IPS-18c (cell line): ENCODE results near the gene FOXRED1.
"Not testable (repeated sequence)": the region's sequence is repeated elsewhere in the genome, so short reads cannot be mapped to it uniquely, and the experiment has no call there.

Experiments
- H3K4me3 ChIP-seq: 2 replicates; pipeline ENCODE4 v1.7.0; 2013; ENCODE audit warnings: low read depth, mild to moderate bottlenecking, low read length, moderate library complexity; ENCODE audit not compliant: insufficient read depth
- H3K9me3 ChIP-seq: one replicate; pipeline ENCODE4 v1.6.1; 2013; ENCODE audit warnings: mild to moderate bottlenecking, low read length, moderate library complexity; ENCODE audit not compliant: control insufficient read depth, insufficient read depth

Gene FOXRED1

DNA sequence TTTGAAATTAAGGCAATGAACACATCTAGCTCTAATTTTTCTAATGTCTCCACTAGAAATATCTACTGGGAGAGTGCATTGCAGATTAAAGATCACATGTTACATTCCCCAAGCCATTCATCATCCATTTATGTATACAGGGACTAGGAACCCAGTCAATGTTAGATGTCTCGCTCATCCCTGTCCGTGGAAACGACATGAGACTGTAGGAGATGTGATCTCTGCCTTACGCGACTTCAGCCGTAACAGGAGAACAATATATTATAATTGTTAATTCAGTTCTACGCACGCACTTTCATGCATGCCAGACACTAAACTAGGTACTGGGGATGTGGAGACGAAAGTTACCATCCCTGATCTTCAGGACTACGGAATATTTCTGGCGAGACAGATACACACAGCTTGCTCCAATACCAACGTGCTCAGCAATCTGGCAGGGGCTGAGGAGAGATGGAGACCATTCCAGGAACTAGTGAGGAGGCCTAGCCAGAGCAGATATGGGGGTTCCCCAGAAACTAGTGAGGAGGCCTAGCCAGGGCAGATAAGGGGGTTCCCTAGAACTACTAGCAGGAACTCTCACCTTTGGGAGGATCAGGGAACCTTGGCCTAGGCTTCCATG lies 35.6 kb downstream of the FOXRED1 start:
- Histone ChIP-seq H3K9me3 (peaks cover 2% of the 10 kb centered on the region), H3K4me3 (peak overlapping the region; percentile 81; the same call in 1 of the 2 replicates)

DNA sequence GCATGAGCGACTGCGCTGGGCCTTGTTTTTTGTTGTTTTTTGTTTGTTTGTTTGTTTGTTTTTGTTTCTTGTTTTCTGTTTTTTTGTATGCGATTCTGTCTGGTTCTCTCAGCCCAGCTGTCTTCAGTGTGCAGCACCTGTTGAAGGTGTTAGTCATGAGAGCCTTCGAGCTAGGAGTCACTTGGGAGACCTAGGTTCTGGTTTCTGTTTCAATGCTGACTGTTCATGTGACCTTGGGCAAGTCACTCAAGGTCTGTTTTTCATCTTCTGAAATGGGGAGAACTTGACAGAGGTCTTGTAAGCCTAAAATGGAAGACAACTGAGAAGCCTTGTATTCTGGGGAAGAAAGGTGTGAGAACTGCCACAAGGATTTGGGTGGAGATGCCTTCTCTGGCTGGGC lies 36.7 kb downstream of the FOXRED1 start:
- Histone ChIP-seq H3K4me3 (no peak overlapping the region), H3K9me3 (no peaks in the 10 kb centered on the region)

DNA sequence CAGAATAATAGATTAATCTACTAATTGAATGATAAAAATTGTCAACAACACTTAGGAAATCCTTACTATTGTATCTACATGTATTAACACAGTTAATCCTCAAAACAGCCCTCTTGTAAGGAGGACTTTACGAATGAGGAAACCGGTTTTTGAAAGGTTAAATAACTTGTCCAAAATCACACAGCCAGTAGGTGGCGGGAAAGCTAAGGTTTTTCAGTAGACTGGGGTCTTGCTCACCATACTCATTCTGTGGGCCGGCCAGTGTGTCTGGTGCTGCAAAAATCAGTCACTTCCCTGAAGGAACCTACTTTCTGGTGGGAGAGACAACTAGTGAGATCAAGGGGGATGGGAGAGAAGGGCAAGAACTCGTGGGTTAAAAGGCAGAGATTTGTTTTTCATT lies 38.8 kb downstream of the FOXRED1 start:
- Histone ChIP-seq H3K4me3 (no peak overlapping the region), H3K9me3 (no peaks in the 10 kb centered on the region)

DNA sequence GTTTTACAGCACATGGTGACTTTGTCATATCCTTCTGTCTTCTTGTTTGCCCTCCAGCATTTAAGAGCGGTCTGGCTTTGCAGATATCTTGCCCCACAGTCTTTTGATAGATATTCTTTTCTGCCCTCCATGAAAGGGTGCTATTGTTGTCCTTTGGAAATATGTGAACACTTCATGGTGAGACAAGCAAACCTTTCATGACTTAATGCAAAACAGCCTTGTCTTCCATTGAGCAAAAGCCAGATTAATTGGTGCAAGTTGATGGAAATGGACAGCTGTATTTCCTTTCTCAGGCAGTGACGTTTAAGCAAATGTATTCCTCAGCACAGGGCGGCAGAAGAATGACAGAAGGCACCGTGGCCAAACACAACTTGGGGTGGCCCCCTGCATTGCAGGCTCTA lies 39.3 kb downstream of the FOXRED1 start:
- Histone ChIP-seq H3K4me3 (no peak overlapping the region), H3K9me3 (no peaks in the 10 kb centered on the region)

DNA sequence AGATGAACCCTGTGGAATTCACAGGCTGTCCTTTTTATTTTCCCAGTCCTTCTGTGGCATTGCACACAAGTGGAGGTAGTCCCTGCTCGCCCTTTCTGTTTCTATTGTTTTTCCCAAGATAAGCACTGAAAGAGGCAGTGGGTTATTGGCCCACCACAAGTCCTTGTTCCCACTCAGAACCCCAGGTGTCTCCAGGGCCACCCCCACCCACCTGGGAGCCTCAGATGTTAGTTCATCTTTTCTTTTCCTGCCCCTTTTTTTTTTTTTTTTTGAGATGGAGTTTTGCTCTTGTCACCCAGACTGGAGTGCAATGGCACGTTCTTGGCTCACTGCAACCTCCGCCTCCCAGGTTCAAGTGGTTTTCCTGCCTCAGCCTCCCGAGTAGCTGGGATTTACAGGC lies 39.8 kb downstream of the FOXRED1 start:
- not testable (repeated sequence) for H3K9me3 ChIP-seq, H3K4me3 ChIP-seq

DNA sequence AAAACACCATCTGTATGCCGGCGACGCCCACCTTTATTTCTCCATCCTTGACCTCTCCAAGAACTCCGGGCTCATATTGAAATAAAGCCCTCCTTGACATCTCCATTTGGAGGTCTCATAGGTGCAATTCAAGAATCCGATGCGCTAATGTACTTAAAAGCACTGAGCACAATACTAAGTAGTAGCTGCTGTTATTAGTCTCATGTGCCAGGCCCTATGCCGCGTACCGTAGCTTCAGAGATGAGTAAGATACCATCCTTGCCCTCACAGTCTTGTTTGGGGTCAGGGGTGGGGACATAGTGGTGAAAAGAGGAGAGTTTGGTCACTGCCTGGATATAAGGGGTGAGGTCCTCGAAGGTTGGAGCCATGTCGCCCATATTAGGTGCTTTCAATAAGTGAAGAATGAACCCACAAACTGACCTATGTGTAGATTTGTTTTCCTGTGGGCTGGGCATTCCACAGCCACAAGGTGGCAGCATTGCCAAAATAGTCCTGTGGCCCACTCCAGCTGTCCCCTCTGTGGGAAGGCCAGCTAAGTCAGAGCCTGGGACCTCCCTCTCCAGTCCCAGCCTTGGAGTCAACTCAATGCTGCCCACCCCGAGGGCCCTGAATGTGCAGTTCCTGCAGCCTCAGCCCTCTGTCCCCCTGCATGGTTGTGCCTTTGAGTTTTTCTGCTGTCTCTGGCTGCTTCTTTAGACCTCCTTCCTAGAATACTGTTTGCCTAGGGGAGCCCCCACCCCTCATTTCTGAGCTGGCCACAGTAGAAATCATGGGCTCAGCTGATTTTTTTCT lies 41.4 kb downstream of the FOXRED1 start:
- no peak overlapping the region for H3K4me3 ChIP-seq
- no peaks in the 10 kb centered on the region for H3K9me3 ChIP-seq

DNA sequence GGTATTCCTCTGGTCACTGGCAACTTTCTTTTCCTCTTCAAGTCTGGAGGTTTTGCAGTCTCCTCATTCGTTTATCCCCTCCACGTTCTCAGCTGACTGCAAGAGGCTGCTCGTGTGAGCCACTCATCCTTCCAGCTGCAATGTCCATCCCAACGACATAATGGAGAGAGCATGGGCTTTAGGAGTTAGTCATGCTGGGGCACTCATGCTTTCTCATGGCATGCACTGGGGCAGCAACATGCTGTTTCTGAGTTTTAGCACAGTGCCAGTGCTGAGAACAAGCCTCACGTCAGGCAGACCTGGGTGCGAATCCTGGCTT lies 42.0 kb downstream of the FOXRED1 start:
- no peaks in the 10 kb centered on the region for H3K9me3 ChIP-seq
- no peak overlapping the region for H3K4me3 ChIP-seq

DNA sequence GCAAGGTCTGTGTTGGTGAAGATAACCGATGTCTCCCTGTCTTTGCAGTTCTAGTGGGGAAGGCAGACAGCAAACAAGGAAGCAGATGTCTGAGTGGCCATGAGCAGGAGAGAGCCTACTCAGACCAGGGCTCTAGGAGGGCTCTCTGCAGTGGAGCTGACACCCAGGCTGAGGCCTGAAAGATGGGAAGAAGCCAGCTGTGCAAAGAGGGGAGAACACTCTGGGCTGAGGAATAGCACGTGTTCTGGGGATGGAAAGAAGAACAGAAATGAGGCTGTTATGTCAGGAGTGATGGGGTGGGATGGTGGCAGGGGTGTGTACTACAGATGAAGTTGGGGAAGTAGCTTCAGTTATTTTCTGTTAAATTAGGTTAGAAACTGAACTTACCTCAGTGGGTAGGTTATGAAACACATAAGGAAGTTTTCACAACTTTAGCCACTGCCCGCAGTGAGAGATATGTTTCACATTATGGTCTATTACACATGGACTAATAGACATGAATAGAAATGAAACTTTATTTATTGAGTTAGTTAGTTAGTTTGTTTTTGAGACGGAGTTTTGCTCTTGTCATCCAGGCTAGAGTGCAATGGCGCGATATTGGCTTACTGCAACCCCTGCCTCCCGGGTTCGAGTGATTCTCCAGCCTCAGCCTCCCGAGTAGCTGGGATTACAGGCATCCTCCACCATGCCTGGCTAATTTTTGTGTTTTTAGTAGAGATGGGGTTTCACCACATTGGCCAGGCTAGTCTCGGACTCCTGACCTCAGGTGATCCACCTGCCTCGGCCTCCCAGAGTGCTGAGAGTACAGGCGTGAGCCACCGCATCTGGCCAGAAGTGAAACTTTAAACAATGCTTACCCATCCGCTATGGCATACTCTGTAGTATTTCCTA lies 42.7 kb downstream of the FOXRED1 start:
- Histone ChIP-seq H3K9me3 (no peaks in the 10 kb centered on the region), H3K4me3 (no peak overlapping the region)

DNA sequence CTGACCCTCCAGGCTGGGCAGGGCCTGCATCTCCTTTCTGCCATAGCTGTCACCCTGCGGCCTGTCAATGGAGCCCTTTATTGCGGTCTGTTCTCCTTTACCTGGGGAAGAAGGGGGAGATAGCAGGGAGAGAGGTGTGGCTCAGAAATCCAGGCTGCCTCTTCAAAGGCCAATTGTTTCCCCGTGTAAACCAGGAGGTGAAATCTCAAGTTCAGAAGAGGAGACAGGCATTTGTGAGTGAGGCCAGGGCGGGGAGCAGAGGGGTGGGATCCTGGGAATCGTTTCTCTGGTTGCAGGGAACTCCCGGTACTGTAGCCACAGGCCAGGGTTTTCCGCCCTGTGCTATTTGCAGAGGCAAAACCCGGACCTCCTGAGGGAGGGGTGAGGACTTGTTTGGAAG lies 44.0 kb downstream of the FOXRED1 start:
- Histone ChIP-seq H3K4me3 (no peak overlapping the region), H3K9me3 (no peaks in the 10 kb centered on the region)

DNA sequence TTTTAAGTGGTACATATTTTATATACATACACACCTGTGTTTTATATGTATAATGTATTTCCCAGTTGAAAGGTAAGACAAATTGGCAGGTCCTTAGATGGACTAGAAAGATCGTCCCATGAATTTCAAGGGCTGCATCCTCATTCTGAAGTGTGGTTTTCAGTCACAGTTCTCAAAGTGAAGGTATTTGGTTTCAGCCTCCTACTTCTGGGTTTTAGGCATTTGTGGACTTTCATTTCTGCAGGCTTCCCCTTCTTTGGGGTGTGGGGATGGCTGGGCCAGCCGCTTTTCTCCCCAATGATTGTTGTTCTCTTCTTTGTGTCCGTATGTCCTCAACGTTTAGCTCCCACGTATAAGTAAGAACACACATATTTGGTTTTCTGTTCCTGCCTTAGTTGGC lies 44.9 kb downstream of the FOXRED1 start:
- Histone ChIP-seq H3K4me3 (no peak overlapping the region), H3K9me3 (no peaks in the 10 kb centered on the region)

DNA sequence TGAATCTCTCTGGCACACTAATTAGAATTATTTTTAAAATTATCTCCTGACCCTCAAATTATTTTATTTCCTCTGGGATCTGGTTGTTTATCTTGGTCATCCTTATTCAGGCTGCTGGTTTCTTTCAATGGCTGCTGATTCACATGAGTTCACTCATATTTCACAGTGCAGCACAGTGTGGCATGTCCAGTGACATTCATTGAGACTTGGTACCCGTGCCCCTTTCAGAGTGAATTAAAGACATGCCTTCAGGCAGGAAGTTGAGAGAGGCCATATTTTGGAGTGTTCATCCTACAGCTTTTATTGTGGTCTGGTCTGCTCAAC lies 48.4 kb downstream of the FOXRED1 start:
- Histone ChIP-seq H3K4me3 (no peak overlapping the region), H3K9me3 (no peaks in the 10 kb centered on the region)

DNA sequence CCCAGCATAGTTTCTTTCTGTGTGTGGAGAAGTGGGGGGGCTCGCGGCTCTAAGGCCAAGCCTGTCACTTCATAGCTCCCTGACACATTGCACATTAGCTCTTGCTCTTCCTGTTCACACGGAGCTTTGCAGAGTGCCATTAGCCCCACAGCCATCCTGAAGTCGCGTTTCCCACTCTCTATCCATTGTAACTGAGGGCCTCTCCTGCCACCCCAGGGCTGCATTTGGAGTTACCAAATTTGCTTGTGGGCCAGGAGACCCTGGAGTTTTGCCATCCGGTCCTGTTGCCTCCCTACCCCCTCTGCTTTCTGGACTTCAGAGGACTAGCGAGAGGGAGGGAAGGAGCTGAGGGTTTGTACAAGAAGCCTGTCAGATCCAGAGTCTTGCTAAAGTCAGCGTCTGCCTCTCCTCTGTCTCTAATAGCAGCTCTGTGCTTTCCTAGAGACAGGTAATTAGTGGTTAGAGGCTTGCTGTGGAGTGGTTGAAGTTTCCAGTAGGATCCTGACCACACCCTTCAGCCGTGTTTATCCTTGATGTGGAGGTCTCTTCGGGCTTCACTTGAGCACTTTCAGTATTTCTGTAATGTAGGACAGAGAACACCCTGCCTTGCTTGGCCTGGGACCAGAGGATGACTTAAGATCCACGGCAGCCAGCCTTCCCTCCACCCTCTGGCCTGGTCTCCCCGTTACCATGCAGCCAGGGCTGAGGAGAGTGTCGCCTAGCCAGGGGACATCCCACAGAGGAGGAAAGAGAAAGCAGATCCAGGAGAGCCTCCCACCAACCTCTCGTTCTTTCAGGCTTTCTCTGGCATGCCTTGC lies 49.0 kb downstream of the FOXRED1 start:
- Histone ChIP-seq H3K4me3 (no peak overlapping the region), H3K9me3 (no peaks in the 10 kb centered on the region)

DNA sequence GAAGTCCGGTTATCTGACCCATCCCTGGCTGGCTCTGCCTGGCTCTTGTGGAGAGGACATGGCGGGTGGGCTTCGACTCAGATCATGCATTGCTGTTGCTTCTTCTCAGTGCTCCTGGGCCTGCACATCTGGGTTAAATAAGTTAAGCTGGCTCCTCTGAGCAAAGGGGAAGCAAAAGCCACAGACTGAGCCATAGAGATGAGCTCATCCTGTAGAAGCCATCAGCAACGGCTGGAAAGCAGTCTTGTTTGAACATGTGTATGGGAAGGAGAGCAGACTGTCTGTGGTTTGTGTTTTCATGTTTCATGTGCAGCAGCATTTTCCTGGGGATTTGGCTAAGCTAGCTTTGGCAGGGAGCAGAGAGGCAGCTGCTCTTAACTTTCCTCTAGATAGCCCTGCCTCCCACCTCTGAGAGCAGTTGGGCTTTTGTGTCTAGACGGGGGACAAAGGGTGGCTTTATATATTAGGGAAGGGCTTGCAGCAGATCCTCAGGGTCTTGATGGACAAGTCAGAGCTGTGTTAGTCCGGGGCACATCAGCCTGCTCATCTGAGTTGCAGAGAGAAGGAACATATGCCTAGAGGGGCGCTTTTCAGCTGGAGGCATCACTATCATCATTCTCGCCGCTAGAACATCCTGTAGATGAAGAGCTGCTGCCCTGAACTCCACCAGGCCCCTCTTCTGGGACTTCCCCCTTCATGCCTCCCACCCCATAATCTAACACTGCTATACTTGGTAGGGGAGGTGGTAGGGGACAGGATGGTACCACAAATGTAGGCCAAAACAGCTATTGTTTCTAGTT lies 49.8 kb downstream of the FOXRED1 start:
- Histone ChIP-seq H3K4me3 (no peak overlapping the region), H3K9me3 (no peaks in the 10 kb centered on the region)

DNA sequence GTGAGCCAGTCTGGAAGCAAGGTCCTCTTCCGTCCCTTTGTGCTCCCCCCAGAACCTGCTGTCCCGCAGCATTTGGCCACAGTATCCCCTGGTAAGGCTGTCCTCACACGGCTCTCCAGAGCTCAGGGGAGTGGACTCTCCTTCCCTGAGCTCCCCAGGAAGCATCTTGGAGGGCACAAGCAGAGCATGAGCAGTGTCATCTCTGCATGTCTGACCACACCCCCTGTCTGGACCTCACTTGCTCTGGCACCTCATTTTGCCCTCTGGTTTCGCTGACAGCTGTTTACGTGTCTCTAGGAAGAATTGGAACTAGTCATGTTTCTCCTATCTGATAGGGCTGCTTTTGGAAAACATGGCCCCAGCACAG lies 50.4 kb downstream of the FOXRED1 start:
- Histone ChIP-seq H3K9me3 (no peaks in the 10 kb centered on the region), H3K4me3 (no peak overlapping the region)

DNA sequence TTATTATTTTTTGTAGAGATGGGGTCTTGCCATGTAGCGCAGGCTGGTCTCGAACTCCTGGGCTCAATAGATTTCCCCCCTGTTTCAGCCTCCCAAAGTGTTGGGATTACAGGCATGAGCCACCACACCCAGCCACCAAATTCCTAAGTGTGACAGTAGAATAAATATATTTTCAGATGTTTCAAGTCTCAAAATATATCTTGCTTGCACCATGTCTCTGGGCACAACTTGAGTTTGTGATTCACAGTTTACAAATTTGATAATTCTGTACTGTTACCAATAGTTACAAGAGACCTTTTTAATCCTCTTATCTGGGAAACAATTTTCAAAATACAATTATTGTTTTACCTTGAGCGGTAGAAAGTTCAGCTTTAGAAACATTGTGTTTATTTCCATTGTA lies 54.0 kb downstream of the FOXRED1 start:
- H3K9me3 ChIP-seq = no peaks in the 10 kb centered on the region
- H3K4me3 ChIP-seq = no peak overlapping the region

DNA sequence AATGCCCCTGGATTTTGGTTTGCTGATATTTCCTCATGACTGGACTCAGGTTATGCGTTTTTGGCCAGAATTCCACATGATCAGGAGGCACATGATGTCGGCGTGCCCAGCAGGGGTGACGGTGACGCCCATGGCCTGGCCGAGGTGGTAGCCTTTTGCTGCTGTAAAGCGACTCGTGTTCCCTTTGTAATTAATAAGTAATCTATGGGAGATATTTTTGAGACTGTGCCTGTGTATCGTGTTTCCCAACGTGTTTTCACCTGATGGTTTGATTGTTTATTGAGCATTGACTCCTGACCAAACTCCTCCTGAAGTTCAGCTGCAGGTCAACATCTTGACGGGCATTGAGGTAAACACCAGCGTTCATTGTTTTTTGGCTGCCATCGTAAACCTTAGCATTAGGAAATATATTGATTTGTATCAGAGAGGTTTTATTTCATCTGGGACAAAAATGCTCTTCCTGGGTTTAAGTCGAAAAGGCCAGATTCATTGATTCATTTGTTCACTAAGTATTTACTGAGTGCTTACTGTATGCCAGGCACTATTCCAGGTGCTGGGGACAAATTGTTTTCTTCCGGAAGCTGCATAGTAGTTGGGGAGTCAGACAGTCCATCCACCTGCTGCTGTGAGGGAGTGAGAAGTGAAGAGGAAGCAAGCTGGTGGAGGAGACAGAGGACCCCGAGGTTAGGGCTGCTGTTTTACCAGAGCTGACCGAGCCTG lies 58.5 kb downstream of the FOXRED1 start:
- Histone ChIP-seq H3K9me3 (no peaks in the 10 kb centered on the region), H3K4me3 (no peak overlapping the region)
